Pulmonary artery endothelial cell (primary cell): Measurements from ENCODE around the gene EIF4B. TPM values are rescaled to one million over a fixed set of nuclear protein-coding genes. Genes with fewer than 3 reads are reported as not detected.

Experiments used
- total RNA-seq: library from RNA; depleted of rRNA; stranded (reverse); fragments of >200 nt; gene quantifications from 2 replicates; pipeline ENCODE4 v1.2.3, GENCODE V29; 2014

The EIF4B gene
- total RNA-seq, 1 donor from 2014 or later, result 1,340 TPM

Other genes starting within 250 kb of the EIF4B start
- not detected in 2 replicates for gene KRT76, start 229.1 kb upstream of the EIF4B start, total RNA-seq
- gene KRT3, start 210.3 kb upstream of the EIF4B start, total RNA-seq, result not detected in 2 replicates
- not detected in 2 replicates for gene KRT4, start 192.3 kb upstream of the EIF4B start, total RNA-seq
- not detected in 2 replicates for gene KRT79, start 172.1 kb upstream of the EIF4B start, total RNA-seq
- not detected in 2 replicates for gene KRT78, start 157.5 kb upstream of the EIF4B start, total RNA-seq
- gene KRT8, start 101.4 kb upstream of the EIF4B start, total RNA-seq, result 8.8 and 16.0 TPM in 2 replicates
- gene KRT18, start 57.3 kb upstream of the EIF4B start, total RNA-seq, result 237 and 375 TPM in 2 replicates
- gene TNS2, start 43.6 kb downstream of the EIF4B start, total RNA-seq, result 14.9 and 27.0 TPM in 2 replicates
- 20.0 and 21.8 TPM in 2 replicates for gene SPRYD3, start 72.9 kb downstream of the EIF4B start, total RNA-seq
- gene IGFBP6, start 91.2 kb downstream of the EIF4B start, total RNA-seq, result 10.6 and 27.3 TPM in 2 replicates
- not detected in 2 replicates for gene SOAT2, start 97.0 kb downstream of the EIF4B start, total RNA-seq
- 14.1 and 16.9 TPM in 2 replicates for gene ZNF740, start 174.3 kb downstream of the EIF4B start, total RNA-seq
- gene CSAD, start 174.5 kb downstream of the EIF4B start, total RNA-seq, result 4.1 and 4.2 TPM in 2 replicates
- 0.42 TPM in 1 of 2 replicates, not detected in the other for gene ITGB7, start 200.8 kb downstream of the EIF4B start, total RNA-seq
- gene RARG, start 225.8 kb downstream of the EIF4B start, total RNA-seq, result 4.2 and 7.4 TPM in 2 replicates